ENCODE data around the gene PLCD3.
A peak's percentile ranks its signal among the peaks of the same experiment; 100 is the strongest.

The PLCD3 gene

DNA sequence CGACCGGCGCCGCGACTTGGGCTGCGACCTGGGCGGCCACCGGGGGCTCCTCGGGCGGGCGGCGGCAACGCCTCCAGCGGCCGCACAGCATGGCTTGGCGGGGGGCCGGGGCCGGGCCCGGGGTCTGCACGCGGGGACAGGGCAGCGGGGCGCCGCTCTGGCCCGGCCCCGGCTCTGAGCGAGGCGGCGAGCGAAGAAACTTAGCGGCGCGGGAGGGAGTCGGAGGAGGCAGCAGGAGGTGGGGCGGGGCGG lies at the start of gene PLCD3:
TSS of gene PLCD3 (minus strand) at position 196 of the 252 bp plus-strand sequence. CDS start at position 91, 105 bp downstream.
- no peaks in the 10 kb centered on the region for H3K27me3 Mint-ChIP-seq
- H3K4me3 Mint-ChIP-seq, result peak within 1 kb of the TSS; percentile 82
- no peak for DNase-seq (ENCODE audit: low spot score in 2 of 2)
- H3K9me3 Mint-ChIP-seq, result no peaks in the 10 kb centered on the region
- peak within 1 kb of the TSS; percentile 90 for H3K27ac Mint-ChIP-seq (ENCODE audit: low read depth)
- H3K4me1 Mint-ChIP-seq, result peaks cover 15% of the 10 kb centered on the region
- H3K36me3 Mint-ChIP-seq (ENCODE audit: insufficient read depth), result peaks cover 8% of the 10 kb centered on the region
- no peak for ATAC-seq (replicated peaks; ENCODE audit: extremely low read depth, poor library complexity, severe bottlenecking)

GRCh38 chr17:45177563-45177962 lies 45.2 kb upstream of the PLCD3 start:
- Mint-ChIP-seq H3K4me3 (no peak overlapping the region), H3K4me1 (peaks cover 8% of the 10 kb centered on the region), H3K27me3 (no peaks in the 10 kb centered on the region), H3K27ac (ENCODE audit: low read depth) (no peak overlapping the region), H3K36me3 (ENCODE audit: insufficient read depth) (peaks cover 2% of the 10 kb centered on the region), H3K9me3 (no peaks in the 10 kb centered on the region)
- DNase-seq (ENCODE audit: low spot score in 2 of 2) (no peak), ATAC-seq (replicated peaks; ENCODE audit: extremely low read depth, poor library complexity, severe bottlenecking) (no peak)

GRCh38 chr17:45175759-45176115 lies 43.4 kb upstream of the PLCD3 start:
- ATAC-seq (replicated peaks; ENCODE audit: extremely low read depth, poor library complexity, severe bottlenecking), result no peak
- peaks cover 2% of the 10 kb centered on the region for H3K36me3 Mint-ChIP-seq (ENCODE audit: insufficient read depth)
- no peak for DNase-seq (ENCODE audit: low spot score in 2 of 2)
- peaks cover 17% of the 10 kb centered on the region for H3K4me1 Mint-ChIP-seq
- no peaks in the 10 kb centered on the region for H3K27me3 Mint-ChIP-seq
- H3K9me3 Mint-ChIP-seq, result no peaks in the 10 kb centered on the region
- no peak overlapping the region for H3K4me3 Mint-ChIP-seq
- H3K27ac Mint-ChIP-seq (ENCODE audit: low read depth), result no peak overlapping the region

GRCh38 chr17:45172541-45173286 lies 40.4 kb upstream of the PLCD3 start:
- Mint-ChIP-seq H3K36me3 (ENCODE audit: insufficient read depth) (peaks cover 2% of the 10 kb centered on the region), H3K27me3 (no peaks in the 10 kb centered on the region), H3K27ac (ENCODE audit: low read depth) (peak overlapping the region; percentile 64), H3K4me1 (peaks cover 20% of the 10 kb centered on the region), H3K9me3 (no peaks in the 10 kb centered on the region), H3K4me3 (peak overlapping the region; percentile 71)
- ATAC-seq (replicated peaks; ENCODE audit: extremely low read depth, poor library complexity, severe bottlenecking) (peak; percentile 69), DNase-seq (ENCODE audit: low spot score in 2 of 2) (no peak)

DNA sequence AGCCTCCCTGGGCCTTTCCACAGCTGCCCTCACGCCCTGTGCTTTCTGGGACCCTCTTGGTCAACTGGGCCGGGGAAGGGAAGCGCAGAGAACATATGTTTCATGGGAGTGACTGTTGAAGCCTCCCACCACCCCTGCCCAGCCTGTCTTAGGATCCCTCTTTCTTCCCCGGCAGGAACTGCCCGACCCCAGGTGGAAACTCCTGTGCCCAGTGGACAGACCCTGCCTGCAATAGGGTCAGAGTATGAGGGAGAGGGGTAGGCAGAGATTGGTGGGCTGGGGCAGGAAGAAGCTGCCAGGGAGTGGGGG lies 39.9 kb upstream of the PLCD3 start:
- Mint-ChIP-seq H3K4me1 (peaks cover 20% of the 10 kb centered on the region), H3K27ac (ENCODE audit: low read depth) (no peak overlapping the region), H3K36me3 (ENCODE audit: insufficient read depth) (peaks cover 2% of the 10 kb centered on the region), H3K9me3 (no peaks in the 10 kb centered on the region), H3K27me3 (no peaks in the 10 kb centered on the region), H3K4me3 (peak overlapping the region; percentile 71)
- ATAC-seq (replicated peaks; ENCODE audit: extremely low read depth, poor library complexity, severe bottlenecking) (no peak), DNase-seq (ENCODE audit: low spot score in 2 of 2) (no peak)

- H3K27me3 Mint-ChIP-seq, result no peaks in the 10 kb centered on the region
- DNase-seq (ENCODE audit: low spot score in 2 of 2), result no peak
- H3K4me3 Mint-ChIP-seq, result peak overlapping the region; percentile 54
- peaks cover 20% of the 10 kb centered on the region for H3K4me1 Mint-ChIP-seq
- no peak for ATAC-seq (replicated peaks; ENCODE audit: extremely low read depth, poor library complexity, severe bottlenecking)
- no peaks in the 10 kb centered on the region for H3K9me3 Mint-ChIP-seq
- H3K27ac Mint-ChIP-seq (ENCODE audit: low read depth), result peak overlapping the region; percentile 29
- H3K36me3 Mint-ChIP-seq (ENCODE audit: insufficient read depth), result peaks cover 2% of the 10 kb centered on the region
Observed at GRCh38 chr17:45171338-45172231, 39.3 kb upstream of the PLCD3 start.

- ATAC-seq (replicated peaks; ENCODE audit: extremely low read depth, poor library complexity, severe bottlenecking) (no peak), DNase-seq (ENCODE audit: low spot score in 2 of 2) (no peak)
- H3K27me3 Mint-ChIP-seq, result no peaks in the 10 kb centered on the region
- no peaks in the 10 kb centered on the region for H3K9me3 Mint-ChIP-seq
- H3K4me1 Mint-ChIP-seq, result peaks cover 20% of the 10 kb centered on the region
- H3K4me3 Mint-ChIP-seq, result peak overlapping the region; percentile 54
- H3K27ac Mint-ChIP-seq (ENCODE audit: low read depth), result peak overlapping the region; percentile 29
- H3K36me3 Mint-ChIP-seq (ENCODE audit: insufficient read depth), result peaks cover 2% of the 10 kb centered on the region
Observed at GRCh38 chr17:45170931-45171337, 38.6 kb upstream of the PLCD3 start.

GRCh38 chr17:45170280-45170930 lies 38.1 kb upstream of the PLCD3 start:
- peaks cover 21% of the 10 kb centered on the region for H3K4me1 Mint-ChIP-seq
- H3K27ac Mint-ChIP-seq (ENCODE audit: low read depth), result peak overlapping the region; percentile 29
- peaks cover 2% of the 10 kb centered on the region for H3K36me3 Mint-ChIP-seq (ENCODE audit: insufficient read depth)
- H3K4me3 Mint-ChIP-seq, result no peak overlapping the region
- no peaks in the 10 kb centered on the region for H3K27me3 Mint-ChIP-seq
- H3K9me3 Mint-ChIP-seq, result no peaks in the 10 kb centered on the region
- peak; percentile 41 for ATAC-seq (replicated peaks; ENCODE audit: extremely low read depth, poor library complexity, severe bottlenecking)
- DNase-seq (ENCODE audit: low spot score in 2 of 2), result no peak

DNA sequence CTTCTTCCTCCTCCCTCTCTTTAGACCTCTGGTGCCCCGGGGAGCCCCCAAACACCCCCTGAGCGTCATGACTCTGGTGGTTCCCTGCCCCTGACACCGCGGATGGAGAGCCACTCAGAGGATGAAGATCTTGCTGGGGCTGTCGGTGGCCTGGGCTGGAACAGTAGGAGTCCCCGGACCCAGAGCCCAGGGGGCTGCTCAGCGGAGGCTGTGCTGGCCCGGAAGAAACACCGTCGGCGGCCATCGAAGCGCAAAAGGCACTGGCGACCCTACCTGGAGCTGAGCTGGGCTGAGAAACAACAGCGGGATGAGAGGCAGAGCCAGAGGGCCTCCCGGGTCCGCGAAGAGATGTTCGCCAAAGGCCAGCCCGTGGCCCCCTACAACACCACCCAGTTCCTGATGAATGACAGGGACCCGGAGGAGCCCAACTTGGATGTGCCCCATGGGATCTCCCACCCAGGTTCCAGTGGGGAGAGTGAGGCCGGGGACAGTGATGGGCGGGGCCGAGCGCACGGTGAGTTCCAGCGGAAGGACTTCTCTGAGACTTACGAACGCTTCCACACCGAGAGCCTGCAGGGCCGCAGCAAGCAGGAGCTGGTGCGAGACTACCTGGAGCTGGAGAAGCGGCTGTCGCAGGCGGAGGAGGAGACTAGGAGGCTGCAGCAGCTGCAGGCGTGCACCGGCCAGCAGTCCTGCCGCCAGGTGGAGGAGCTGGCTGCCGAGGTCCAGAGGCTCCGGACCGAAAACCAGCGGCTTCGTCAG lies 36.9 kb upstream of the PLCD3 start:
- DNase-seq (ENCODE audit: low spot score in 2 of 2) (no peak), ATAC-seq (replicated peaks; ENCODE audit: extremely low read depth, poor library complexity, severe bottlenecking) (no peak)
- H3K27ac Mint-ChIP-seq (ENCODE audit: low read depth), result no peak overlapping the region
- no peaks in the 10 kb centered on the region for H3K9me3 Mint-ChIP-seq
- H3K4me1 Mint-ChIP-seq, result peaks cover 26% of the 10 kb centered on the region
- peaks cover 2% of the 10 kb centered on the region for H3K36me3 Mint-ChIP-seq (ENCODE audit: insufficient read depth)
- no peaks in the 10 kb centered on the region for H3K27me3 Mint-ChIP-seq
- H3K4me3 Mint-ChIP-seq, result no peak overlapping the region

DNA sequence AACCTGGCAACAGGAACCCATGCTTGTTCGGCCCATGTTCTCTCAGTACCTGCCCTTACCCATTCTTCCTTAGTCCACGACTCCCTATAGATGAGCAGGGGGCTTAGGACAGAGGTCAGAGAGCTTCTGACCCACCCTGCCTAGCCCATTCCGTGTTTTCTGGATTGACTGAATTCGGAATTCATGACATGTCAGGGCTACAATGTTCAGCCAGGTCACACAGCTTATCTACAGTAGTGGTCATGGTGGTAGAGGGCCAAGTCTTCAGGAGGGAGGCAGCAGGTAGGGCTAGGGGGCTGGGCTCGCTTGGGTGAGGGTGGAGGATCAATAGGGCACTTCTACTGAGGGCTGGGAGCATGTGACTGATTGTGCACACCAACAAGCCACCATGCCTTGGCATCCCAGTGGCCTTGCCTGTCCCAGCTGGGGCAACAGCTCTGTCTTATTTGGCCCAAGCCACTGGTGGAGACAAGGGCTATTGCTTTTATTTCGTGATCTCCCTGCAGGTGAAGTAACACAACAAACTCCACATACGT lies 32.5 kb upstream of the PLCD3 start:
- Mint-ChIP-seq H3K27me3 (no peaks in the 10 kb centered on the region), H3K9me3 (no peaks in the 10 kb centered on the region), H3K4me3 (no peak overlapping the region), H3K36me3 (ENCODE audit: insufficient read depth) (peaks cover 14% of the 10 kb centered on the region), H3K4me1 (peaks cover 25% of the 10 kb centered on the region), H3K27ac (ENCODE audit: low read depth) (no peak overlapping the region)
- ATAC-seq (replicated peaks; ENCODE audit: extremely low read depth, poor library complexity, severe bottlenecking), result no peak
- no peak for DNase-seq (ENCODE audit: low spot score in 2 of 2)

GRCh38 chr17:45162025-45162687 lies 29.8 kb upstream of the PLCD3 start:
- DNase-seq (ENCODE audit: low spot score in 2 of 2) (no peak), ATAC-seq (replicated peaks; ENCODE audit: extremely low read depth, poor library complexity, severe bottlenecking) (no peak)
- Mint-ChIP-seq H3K4me3 (peak overlapping the region; percentile 94), H3K27ac (ENCODE audit: low read depth) (peak overlapping the region; percentile 98), H3K4me1 (peaks cover 45% of the 10 kb centered on the region), H3K9me3 (no peaks in the 10 kb centered on the region), H3K27me3 (no peaks in the 10 kb centered on the region), H3K36me3 (ENCODE audit: insufficient read depth) (peaks cover 18% of the 10 kb centered on the region)
